GM12873 (cell line): Measurements from ENCODE around the gene CHKA.

ENCODE experiments used
- CTCF ChIP-seq: IDR thresholded peaks from 2 replicates; pipeline ENCODE4 v1.5.1; 2012; ENCODE audit warnings: low read depth, mild to moderate bottlenecking, moderate library complexity, low read length, control low read depth; ENCODE audit not compliant: insufficient read depth; ENCODE audit errors: missing control alignments

The CHKA gene

DNA sequence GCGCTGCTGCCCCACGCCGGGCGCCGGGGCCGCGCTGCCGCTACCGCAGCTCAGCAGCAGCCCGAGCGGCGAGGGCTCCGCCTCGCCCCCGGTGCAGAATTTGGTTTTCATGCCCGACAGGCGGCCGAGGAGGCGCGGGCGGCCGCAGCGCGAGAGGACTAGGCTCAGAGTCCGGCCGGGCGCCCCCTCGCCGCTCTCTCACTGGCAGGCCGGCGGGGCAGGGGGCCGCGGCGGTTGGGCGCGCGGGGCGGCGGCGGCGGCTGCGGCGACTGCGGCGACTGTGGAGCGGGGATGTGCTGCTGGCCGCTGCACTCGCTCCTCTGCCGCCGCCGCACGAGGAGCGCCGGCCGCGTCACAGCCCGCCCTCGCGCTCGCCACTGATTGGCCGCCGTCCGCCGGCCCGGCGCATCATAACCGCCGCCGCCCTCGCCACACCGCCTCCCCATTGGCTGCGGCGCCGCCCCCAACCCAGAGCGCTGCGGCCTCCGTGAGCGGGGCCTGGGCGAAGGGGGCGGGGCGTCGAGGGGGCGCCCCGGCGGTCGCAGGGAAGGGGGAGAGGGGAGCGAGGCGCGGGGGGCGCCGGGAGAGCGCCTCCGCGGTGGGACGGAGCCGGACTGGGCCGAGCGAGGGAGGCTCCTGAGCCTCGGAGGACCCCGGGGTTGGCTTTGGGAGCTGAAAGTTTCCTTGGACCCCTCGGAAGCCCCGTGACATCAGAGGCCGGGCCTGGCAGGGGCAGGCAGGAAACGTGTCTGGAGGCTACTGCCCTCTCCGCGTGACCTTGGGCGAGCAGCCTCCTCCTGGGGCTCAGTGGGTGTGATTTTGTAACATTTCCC is at the start of gene CHKA:
TSS of gene CHKA (minus strand) at position 322 of the 833 bp plus-strand sequence. CDS start at position 111, 211 bp downstream.
- no peak for TF ChIP-seq CTCF

GRCh38 chr11:68169442-68169841 is 48.3 kb upstream of the CHKA start:
- no peak for TF ChIP-seq CTCF

GRCh38 chr11:68168694-68169093 is 47.5 kb upstream of the CHKA start:
- TF ChIP-seq CTCF, result no peak

DNA sequence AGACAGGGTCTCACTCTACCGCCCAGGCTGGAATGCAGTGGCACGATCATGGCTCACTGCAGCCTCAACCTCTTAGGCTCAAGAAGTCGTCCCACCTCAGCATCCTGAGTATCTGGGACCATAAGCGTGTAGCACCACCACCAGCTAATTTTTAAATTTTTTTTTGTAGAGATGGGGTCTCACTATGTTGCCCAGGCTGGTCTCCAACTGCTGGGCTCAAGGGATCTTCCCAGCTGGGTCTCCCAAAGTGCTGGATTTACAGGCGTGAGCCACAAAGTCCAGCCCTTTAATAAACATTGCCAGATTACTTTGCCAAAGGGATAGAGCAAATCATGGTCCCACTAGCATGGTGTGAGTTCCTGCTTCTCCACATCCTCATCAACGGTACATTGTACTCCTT is 46.3 kb upstream of the CHKA start:
- no peak for TF ChIP-seq CTCF

DNA sequence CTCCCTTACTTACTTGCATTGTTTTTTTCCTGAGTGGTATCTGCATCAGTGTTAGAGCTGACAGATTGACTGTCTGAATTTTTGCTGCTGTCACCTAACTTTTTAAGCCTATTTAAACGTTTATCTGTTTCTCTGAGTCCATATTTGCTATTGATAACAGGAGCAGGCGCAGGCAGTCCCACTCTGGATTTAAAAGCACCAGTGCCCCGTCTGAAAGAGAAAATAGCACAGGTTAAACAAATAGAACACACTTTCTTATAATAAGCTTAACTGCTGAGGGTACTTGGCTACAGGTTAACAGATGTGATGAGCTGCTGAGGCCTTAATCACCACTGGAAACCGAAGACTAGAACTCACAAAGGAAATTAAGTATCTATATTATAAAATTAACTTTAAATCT is 45.8 kb upstream of the CHKA start:
- TF ChIP-seq CTCF, result no peak

DNA sequence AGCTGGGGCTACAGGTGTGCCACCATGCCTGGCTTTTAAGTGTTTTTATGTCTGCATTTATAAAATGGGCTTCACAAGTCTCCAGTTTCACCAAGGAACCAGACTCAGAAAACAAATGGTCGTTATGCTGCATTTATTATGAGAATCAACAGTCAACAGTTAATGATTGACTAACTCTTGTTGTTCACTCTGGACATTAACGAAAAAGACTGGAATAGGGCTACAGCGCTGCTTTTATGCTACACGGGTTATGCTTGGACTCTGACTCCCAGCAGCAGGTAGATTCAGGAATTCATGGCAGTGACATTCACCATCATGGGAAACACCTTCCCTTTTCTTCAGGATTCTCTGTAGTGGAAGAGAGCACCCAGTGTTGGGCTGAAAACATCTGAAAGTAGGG is 44.4 kb upstream of the CHKA start:
- no peak for TF ChIP-seq CTCF

- no peak for TF ChIP-seq CTCF
These were observed 43.2 kb upstream of the CHKA start for GRCh38 chr11:68164437-68164836.
